GM08714 (cell line): ENCODE data around the gene ATRAID.

Experiments used
- H3K4me3 ChIP-seq: fragments of 200-500 bp; sonication (Bioruptor generic); 2 replicates; pipeline ENCODE4 v1.5.1; 2014; ENCODE audit warnings: mild to moderate bottlenecking, low read length, inconsistent platforms
- ZNF274 ChIP-seq: IDR thresholded peaks from 2 replicates; pipeline ENCODE4 v1.6.1; 2012; ENCODE audit warnings: mild to moderate bottlenecking, low read depth, low read length

ATRAID gene

GRCh38 chr2:27205206-27205605 lies 6.6 kb upstream of the ATRAID start:
- H3K4me3 ChIP-seq, result no peak overlapping the region
- TF ChIP-seq ZNF274, result no peak

DNA sequence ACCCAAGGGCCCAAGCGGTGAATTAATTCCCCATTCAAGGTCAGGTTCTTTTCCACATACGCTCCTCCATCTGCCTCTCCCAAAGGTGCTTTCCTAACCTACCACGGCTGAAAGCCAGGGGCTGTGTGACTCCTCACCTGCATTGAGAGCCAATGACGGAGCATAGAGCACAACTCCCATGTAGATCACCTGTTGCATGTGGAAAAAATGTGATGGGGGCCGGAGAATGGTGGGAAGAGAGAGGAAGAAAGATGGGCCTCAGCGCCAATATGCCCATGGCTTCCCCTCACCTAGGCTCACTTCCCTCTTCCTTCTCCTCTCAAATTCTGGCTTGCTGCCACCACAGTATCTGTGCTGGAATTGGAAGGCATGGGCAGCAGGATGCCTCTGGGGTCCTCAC lies 5.5 kb upstream of the ATRAID start:
- no peak for TF ChIP-seq ZNF274
- H3K4me3 ChIP-seq, result no peak overlapping the region

- H3K4me3 ChIP-seq, result no peak overlapping the region
- no peak for TF ChIP-seq ZNF274
These were observed 3.3 kb upstream of the ATRAID start for GRCh38 chr2:27208486-27209050.

DNA sequence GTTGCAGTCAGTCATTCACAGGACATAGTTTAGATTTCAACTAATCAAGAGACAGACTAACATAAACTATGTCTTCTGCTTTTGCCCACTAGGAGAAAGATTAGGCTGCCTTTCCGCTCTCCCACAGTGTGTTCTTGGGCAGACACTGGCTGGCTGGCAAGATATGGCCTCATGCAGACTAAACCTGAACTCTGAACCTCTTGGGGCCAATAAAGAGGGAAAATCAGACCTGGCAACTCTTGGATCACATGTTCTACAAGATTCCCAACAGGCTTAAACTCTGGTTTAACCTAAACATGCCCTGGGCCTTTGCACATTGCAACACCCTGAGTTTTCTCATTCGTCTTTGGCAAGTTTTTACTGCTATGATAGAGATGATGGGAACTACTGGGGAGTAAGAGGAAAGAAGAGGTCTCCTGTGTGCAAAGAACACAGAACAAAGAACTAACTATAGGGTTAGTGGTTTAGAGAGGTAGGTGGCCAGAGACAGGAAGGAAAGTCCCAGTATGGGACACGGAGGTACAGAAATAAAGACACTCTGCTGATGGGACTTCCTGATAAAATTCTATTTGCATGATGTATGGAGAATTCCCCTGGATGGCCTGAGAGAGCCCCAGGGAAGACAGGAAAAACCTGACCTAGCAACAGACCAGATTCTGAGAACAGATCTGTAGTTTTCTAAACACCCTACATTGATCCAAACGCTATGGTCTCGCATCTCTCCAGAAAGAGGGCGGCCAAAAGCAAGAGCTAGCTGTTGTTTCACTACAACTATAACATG lies 2.0 kb upstream of the ATRAID start:
- TF ChIP-seq ZNF274, result no peak
- H3K4me3 ChIP-seq, result no peak overlapping the region; the same call in 1 of the 2 replicates

- no peak for TF ChIP-seq ZNF274
- peak overlapping the region; percentile 81 for H3K4me3 ChIP-seq
These were observed 449 bp upstream of the ATRAID start for GRCh38 chr2:27211241-27211942.

GRCh38 chr2:27212626-27213471 lies 1.0 kb downstream of the ATRAID start:
- peak overlapping the region; percentile 97 for H3K4me3 ChIP-seq
- TF ChIP-seq ZNF274, result no peak

- H3K4me3 ChIP-seq, result no peak overlapping the region
- TF ChIP-seq ZNF274, result no peak
These were observed 3.1 kb downstream of the ATRAID start for GRCh38 chr2:27214941-27215340.

- TF ChIP-seq ZNF274, result no peak
- peak overlapping the region; percentile 52; the same call in 1 of the 2 replicates for H3K4me3 ChIP-seq
These were observed 4.7 kb downstream of the ATRAID start for GRCh38 chr2:27216416-27217137.

GRCh38 chr2:27217173-27218121 lies 5.6 kb downstream of the ATRAID start, which contains the start of gene CAD:
Gene CAD (plus strand): TSS chr2:27217369. CDS start chr2:27217552, 183 bp downstream.
- peak within 1 kb of the TSS; percentile 88 for H3K4me3 ChIP-seq
- no peak for TF ChIP-seq ZNF274

DNA sequence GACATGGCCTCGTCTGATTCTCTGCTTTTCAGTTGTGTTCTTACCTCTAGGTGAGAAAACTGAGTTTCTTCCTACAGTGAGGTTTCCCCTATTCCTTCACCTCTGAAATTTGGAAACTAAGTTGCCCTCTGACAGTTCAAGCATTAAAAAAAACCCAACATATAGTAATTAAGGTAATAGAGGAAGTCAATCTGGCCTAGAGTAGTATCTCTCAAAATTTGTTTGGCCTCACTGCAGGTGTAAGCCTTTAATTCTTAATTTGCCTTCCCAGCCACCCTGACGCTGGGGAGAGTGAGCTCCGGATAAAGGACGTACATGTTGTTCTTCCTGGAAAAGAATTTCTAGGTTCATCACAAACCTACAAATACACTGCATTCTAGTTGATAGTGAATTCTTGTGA lies 6.8 kb downstream of the ATRAID start:
- H3K4me3 ChIP-seq, result peak overlapping the region; percentile 88
- TF ChIP-seq ZNF274, result no peak

DNA sequence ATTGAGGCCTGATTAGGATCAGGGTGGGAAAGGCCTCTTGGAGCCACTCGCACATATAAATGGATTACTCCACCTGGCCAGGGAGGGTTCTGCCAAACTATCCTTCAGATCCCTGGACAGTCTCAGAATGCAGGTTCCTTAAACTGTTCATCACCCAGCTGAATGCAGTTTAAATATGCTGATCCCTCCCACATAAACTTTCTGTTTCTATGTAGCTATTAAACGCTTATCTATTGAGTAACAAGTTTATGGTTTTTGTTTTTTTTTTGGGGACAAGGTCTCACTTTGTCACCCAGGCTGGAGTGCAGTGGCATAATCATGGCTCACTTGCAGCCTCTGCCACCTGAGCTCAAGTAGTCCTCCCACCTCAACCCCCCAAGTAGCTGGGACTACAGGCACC lies 7.2 kb downstream of the ATRAID start:
- no peak for TF ChIP-seq ZNF274
- H3K4me3 ChIP-seq, result no peak overlapping the region

GRCh38 chr2:27220091-27220490 lies 8.2 kb downstream of the ATRAID start:
- TF ChIP-seq ZNF274, result no peak
- no peak overlapping the region for H3K4me3 ChIP-seq
